IPS-20b (cell line): ENCODE data around the gene KIF16B.
"Not testable (repeated sequence)": the region's sequence is repeated elsewhere in the genome, so short reads cannot be mapped to it uniquely, and the experiment has no call there.

Experiments used
- H3K27ac ChIP-seq: one replicate; pipeline ENCODE4 v1.5.1; 2013; ENCODE audit warnings: low read length
- H3K27me3 ChIP-seq: 2 replicates; pipeline ENCODE4 v1.6.1; 2013; ENCODE audit warnings: mild to moderate bottlenecking, low read length, inconsistent platforms; ENCODE audit not compliant: insufficient read depth
- H3K36me3 ChIP-seq: 2 replicates; pipeline ENCODE4 v1.6.1; 2013; ENCODE audit warnings: low read depth, mild to moderate bottlenecking, inconsistent platforms, low read length, moderate library complexity; ENCODE audit not compliant: insufficient read depth
- H3K4me1 ChIP-seq: 2 replicates; pipeline ENCODE4 v1.6.1; 2013; ENCODE audit warnings: mild to moderate bottlenecking, control low read depth, inconsistent platforms, low read length, moderate library complexity; ENCODE audit not compliant: insufficient read depth
- H3K4me3 ChIP-seq: 2 replicates; pipeline ENCODE4 v1.5.1; 2013; ENCODE audit warnings: mild to moderate bottlenecking, low read length, inconsistent platforms
- H3K9ac ChIP-seq: 2 replicates; pipeline ENCODE4 v1.6.1; 2013; ENCODE audit warnings: low read depth, mild to moderate bottlenecking, inconsistent platforms, low read length, moderate library complexity
- H3K9me3 ChIP-seq: 2 replicates; pipeline ENCODE4 v1.6.1; 2013; ENCODE audit warnings: mild to moderate bottlenecking, low read depth, low read length, inconsistent platforms; ENCODE audit not compliant: insufficient read depth

Gene KIF16B

GRCh38 chr20:16609066-16609465 is 35.8 kb upstream of the KIF16B start:
- Histone ChIP-seq H3K36me3 (no peaks in the 10 kb centered on the region), H3K9me3 (no peaks in the 10 kb centered on the region), H3K4me3 (no peak overlapping the region), H3K4me1 (no peaks in the 10 kb centered on the region; the same call in 1 of the 2 replicates), H3K9ac (no peak overlapping the region), H3K27ac (no peak overlapping the region), H3K27me3 (no peaks in the 10 kb centered on the region)

GRCh38 chr20:16608277-16608650 is 35.0 kb upstream of the KIF16B start:
- H3K36me3 ChIP-seq: no peaks in the 10 kb centered on the region
- H3K9me3 ChIP-seq: no peaks in the 10 kb centered on the region
- no peaks in the 10 kb centered on the region for H3K4me1 ChIP-seq
- H3K27me3 ChIP-seq: no peaks in the 10 kb centered on the region
- no peak overlapping the region for H3K4me3 ChIP-seq
- H3K9ac ChIP-seq: no peak overlapping the region
- H3K27ac ChIP-seq: no peak overlapping the region

GRCh38 chr20:16607364-16608276 is 34.4 kb upstream of the KIF16B start:
- Histone ChIP-seq H3K27me3 (no peaks in the 10 kb centered on the region), H3K9me3 (no peaks in the 10 kb centered on the region), H3K36me3 (no peaks in the 10 kb centered on the region), H3K9ac (no peak overlapping the region), H3K4me3 (no peak overlapping the region), H3K27ac (no peak overlapping the region), H3K4me1 (no peaks in the 10 kb centered on the region)

- no peak overlapping the region for H3K27ac ChIP-seq
- H3K4me1 ChIP-seq: no peaks in the 10 kb centered on the region
- no peak overlapping the region for H3K9ac ChIP-seq
- no peaks in the 10 kb centered on the region for H3K27me3 ChIP-seq
- no peaks in the 10 kb centered on the region for H3K36me3 ChIP-seq
- no peaks in the 10 kb centered on the region for H3K9me3 ChIP-seq
- no peak overlapping the region for H3K4me3 ChIP-seq
These were observed 33.3 kb upstream of the KIF16B start for GRCh38 chr20:16606468-16607070.

GRCh38 chr20:16601047-16601446 is 27.8 kb upstream of the KIF16B start:
- Histone ChIP-seq H3K9me3 (no peaks in the 10 kb centered on the region), H3K27me3 (no peaks in the 10 kb centered on the region), H3K36me3 (no peaks in the 10 kb centered on the region), H3K4me1 (no peaks in the 10 kb centered on the region), H3K4me3 (no peak overlapping the region), H3K27ac (no peak overlapping the region), H3K9ac (no peak overlapping the region)

- Histone ChIP-seq H3K9ac (no peak overlapping the region), H3K4me3 (no peak overlapping the region), H3K36me3 (no peaks in the 10 kb centered on the region), H3K9me3 (no peaks in the 10 kb centered on the region), H3K27ac (no peak overlapping the region), H3K4me1 (no peaks in the 10 kb centered on the region), H3K27me3 (no peaks in the 10 kb centered on the region)
These were observed 26.0 kb upstream of the KIF16B start for GRCh38 chr20:16599257-16599656.

- Histone ChIP-seq H3K27ac (no peak overlapping the region), H3K27me3 (no peaks in the 10 kb centered on the region), H3K9me3 (no peaks in the 10 kb centered on the region), H3K9ac (no peak overlapping the region), H3K4me1 (no peaks in the 10 kb centered on the region), H3K36me3 (no peaks in the 10 kb centered on the region), H3K4me3 (no peak overlapping the region)
These were observed 23.7 kb upstream of the KIF16B start for GRCh38 chr20:16596991-16597390.

GRCh38 chr20:16596404-16596803 is 23.2 kb upstream of the KIF16B start:
- H3K27ac ChIP-seq, H3K9ac ChIP-seq, H3K27me3 ChIP-seq, H3K4me3 ChIP-seq, H3K36me3 ChIP-seq, H3K9me3 ChIP-seq, H3K4me1 ChIP-seq: not testable (repeated sequence)

GRCh38 chr20:16595376-16595775 is 22.1 kb upstream of the KIF16B start:
- Histone ChIP-seq H3K4me3 (no peak overlapping the region), H3K4me1 (no peaks in the 10 kb centered on the region), H3K9me3 (no peaks in the 10 kb centered on the region), H3K9ac (no peak overlapping the region), H3K27ac (no peak overlapping the region), H3K27me3 (no peaks in the 10 kb centered on the region), H3K36me3 (no peaks in the 10 kb centered on the region)

GRCh38 chr20:16590041-16590633 is 16.9 kb upstream of the KIF16B start:
- Histone ChIP-seq H3K27me3 (no peaks in the 10 kb centered on the region), H3K27ac (no peak overlapping the region)

GRCh38 chr20:16589623-16590022 is 16.4 kb upstream of the KIF16B start:
- no peaks in the 10 kb centered on the region for H3K9me3 ChIP-seq
- peaks cover 13% of the 10 kb centered on the region for H3K4me1 ChIP-seq
- no peak overlapping the region for H3K9ac ChIP-seq
- no peaks in the 10 kb centered on the region for H3K36me3 ChIP-seq
- no peak overlapping the region for H3K4me3 ChIP-seq
- H3K27ac ChIP-seq: no peak overlapping the region
- H3K27me3 ChIP-seq: no peaks in the 10 kb centered on the region

More at GRCh38 chr20:16590041-16590633, 16.9 kb upstream of the KIF16B start:
- no peaks in the 10 kb centered on the region for H3K9me3 ChIP-seq
- H3K4me3 ChIP-seq: no peak overlapping the region
- no peak overlapping the region for H3K9ac ChIP-seq
- no peaks in the 10 kb centered on the region for H3K36me3 ChIP-seq
- H3K4me1 ChIP-seq: peaks cover 13% of the 10 kb centered on the region

GRCh38 chr20:16588241-16588640 is 15.0 kb upstream of the KIF16B start:
- H3K27me3 ChIP-seq: no peaks in the 10 kb centered on the region
- H3K9ac ChIP-seq: no peak overlapping the region
- H3K4me1 ChIP-seq: peaks cover 13% of the 10 kb centered on the region
- no peak overlapping the region for H3K4me3 ChIP-seq
- H3K27ac ChIP-seq: no peak overlapping the region
- no peaks in the 10 kb centered on the region for H3K9me3 ChIP-seq
- H3K36me3 ChIP-seq: no peaks in the 10 kb centered on the region
